ENCODE results near the gene GALNT13.

Gene GALNT13

DNA sequence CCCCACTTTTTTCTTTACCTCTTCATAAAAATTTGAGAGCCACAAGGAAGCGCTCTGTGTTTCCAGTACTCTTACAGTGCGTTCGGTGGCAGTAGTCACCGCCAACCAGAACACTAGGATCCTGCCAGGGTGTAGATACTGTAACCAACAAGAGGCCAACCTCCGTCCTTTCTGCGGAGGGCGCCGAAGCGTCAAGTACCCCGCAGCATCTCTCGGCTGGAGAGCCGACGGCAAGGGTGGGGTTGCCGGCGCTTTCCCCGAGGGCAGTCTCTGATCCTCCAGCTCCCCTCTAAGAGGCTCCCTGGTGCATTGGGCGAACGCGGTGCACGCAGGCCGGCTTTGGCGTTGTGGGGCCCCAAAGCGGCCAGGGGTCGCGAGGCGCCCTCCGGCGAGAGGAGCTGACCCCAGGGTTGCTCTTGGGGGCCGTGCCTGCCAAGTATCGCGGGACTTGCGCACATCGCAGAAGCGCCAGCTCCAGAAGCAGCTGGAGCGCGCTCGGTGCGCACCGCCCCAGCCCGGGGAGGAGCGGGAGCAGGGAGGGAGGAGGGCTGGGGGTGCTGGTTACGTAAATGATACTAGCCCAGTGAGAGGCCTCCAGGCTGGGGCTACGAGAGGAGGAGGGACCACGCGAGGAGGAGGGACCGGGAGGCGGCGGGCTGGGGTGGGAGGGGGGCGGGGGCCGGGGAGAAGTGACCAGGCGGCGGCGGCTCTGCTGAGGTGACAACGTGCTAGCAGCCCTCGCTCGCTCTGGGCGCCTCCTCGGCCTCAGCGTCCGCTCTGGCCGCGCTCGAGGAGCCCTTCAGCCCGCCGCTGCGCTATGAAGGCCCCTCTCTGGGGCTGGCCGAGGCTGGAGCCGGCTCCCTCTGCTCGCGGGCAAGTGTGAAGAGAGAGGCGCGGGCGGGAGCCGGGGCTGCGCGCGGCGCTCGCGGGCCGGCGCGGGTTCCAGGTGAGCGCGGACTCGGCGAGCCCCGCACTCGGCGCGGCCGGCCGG, at the start of gene GALNT13:
Gene GALNT13 (plus strand): TSS at position 692 of the 991 bp plus-strand sequence.
- Histone ChIP-seq H3K4me1 (no peaks in the 10 kb centered on the region), H3K79me2 (no peaks in the 10 kb centered on the region), H2AFZ (no peak within 1 kb of the TSS), H3K9me3 (ENCODE audit: control insufficient read depth, low read length) (no peaks in the 10 kb centered on the region), H3K4me2 (ENCODE audit: low read length) (peak within 1 kb of the TSS; percentile 44), H3K9ac (no peak within 1 kb of the TSS), H3K4me3 (ENCODE audit: low read depth, low read length) (peak within 1 kb of the TSS; percentile 16), H3K27ac (no peak within 1 kb of the TSS), H3K27me3 (ENCODE audit: control insufficient read depth, insufficient read depth, low read length) (no peaks in the 10 kb centered on the region), H3K36me3 (ENCODE audit: control insufficient read depth, insufficient read depth, low read length) (no peaks in the 10 kb centered on the region)
- TF ChIP-seq, protein P1, sequence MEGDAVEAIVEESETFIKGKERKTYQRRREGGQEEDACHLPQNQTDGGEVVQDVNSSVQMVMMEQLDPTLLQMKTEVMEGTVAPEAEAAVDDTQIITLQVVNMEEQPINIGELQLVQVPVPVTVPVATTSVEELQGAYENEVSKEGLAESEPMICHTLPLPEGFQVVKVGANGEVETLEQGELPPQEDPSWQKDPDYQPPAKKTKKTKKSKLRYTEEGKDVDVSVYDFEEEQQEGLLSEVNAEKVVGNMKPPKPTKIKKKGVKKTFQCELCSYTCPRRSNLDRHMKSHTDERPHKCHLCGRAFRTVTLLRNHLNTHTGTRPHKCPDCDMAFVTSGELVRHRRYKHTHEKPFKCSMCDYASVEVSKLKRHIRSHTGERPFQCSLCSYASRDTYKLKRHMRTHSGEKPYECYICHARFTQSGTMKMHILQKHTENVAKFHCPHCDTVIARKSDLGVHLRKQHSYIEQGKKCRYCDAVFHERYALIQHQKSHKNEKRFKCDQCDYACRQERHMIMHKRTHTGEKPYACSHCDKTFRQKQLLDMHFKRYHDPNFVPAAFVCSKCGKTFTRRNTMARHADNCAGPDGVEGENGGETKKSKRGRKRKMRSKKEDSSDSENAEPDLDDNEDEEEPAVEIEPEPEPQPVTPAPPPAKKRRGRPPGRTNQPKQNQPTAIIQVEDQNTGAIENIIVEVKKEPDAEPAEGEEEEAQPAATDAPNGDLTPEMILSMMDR (IDR thresholded peaks at IDR 0.05) = no peak

DNA sequence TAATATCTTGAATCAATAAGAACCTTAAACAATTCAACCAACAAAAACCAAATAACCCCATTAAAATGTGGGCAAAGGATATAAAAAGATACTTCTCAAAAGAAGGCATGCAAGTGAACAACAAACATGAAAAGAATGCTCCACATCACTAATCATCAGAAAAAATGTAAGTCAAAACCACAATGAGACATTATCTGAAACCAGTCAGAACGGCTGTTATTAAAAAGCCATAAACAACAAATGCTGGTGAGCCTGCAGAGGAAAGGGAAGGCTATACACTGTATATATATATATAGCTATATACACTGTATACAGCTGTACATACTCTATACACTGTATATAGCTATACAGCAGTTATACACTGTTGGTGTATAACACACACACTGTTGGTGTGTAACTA, 47.8 kb upstream of the GALNT13 start:
- TF ChIP-seq, protein P1 (IDR thresholded peaks at IDR 0.05) = no peak
- H3K79me2 ChIP-seq = no peaks in the 10 kb centered on the region
- no peaks in the 10 kb centered on the region for H3K27me3 ChIP-seq (ENCODE audit: control insufficient read depth, insufficient read depth, low read length)
- H3K36me3 ChIP-seq (ENCODE audit: control insufficient read depth, insufficient read depth, low read length) = no peaks in the 10 kb centered on the region
- H3K9ac ChIP-seq = no peak overlapping the region
- H3K27ac ChIP-seq = no peak overlapping the region
- no peak overlapping the region for H2AFZ ChIP-seq
- no peak overlapping the region for H3K4me2 ChIP-seq (ENCODE audit: low read length)
- no peak overlapping the region for H3K4me3 ChIP-seq (ENCODE audit: low read depth, low read length)
- H3K4me1 ChIP-seq = no peaks in the 10 kb centered on the region
- H3K9me3 ChIP-seq (ENCODE audit: control insufficient read depth, low read length) = no peaks in the 10 kb centered on the region

DNA sequence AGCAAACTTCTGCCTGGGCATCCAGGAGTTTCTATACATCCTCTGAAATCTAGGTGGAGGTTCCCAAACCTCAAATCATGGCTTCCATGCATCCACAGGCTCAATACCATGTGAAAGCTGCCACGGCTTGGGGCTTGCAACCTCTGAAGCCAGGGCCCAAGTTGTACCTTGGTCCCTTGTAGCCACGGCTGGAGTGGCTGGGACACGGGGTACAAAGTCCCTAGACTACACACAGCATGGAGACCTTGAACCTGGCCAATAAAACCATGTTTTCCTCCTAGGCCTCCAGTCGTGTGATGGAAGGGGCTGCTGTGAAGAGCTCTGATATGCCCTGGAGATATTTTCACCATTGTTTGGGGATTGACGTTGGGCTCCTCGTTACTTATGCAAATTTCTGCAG, 43.4 kb upstream of the GALNT13 start:
- no peak overlapping the region for H3K27ac ChIP-seq

DNA sequence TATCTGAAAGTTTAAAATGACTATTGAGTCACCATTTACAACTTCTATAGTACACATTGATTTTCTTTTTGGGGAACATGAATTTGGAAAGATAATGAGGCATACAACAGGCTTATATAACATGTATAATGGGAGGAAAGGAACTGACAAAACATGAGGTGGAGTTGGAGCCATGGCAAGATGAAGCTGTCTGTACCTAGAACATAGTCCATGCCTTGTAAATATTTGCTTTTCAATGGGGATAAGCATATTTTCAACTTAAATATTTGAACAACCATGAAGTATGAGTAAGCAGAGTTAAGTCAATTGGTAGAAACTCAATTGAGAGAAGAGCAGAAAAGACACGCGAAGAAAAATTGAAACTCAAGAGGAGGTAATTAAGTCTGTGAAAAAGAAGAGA, 37.1 kb upstream of the GALNT13 start:
- no peak overlapping the region for H2AFZ ChIP-seq
- H3K4me2 ChIP-seq (ENCODE audit: low read length) = no peak overlapping the region
- no peaks in the 10 kb centered on the region for H3K27me3 ChIP-seq (ENCODE audit: control insufficient read depth, insufficient read depth, low read length)
- H3K4me3 ChIP-seq (ENCODE audit: low read depth, low read length) = no peak overlapping the region
- TF ChIP-seq, protein P1 (IDR thresholded peaks at IDR 0.05) = no peak
- H3K9me3 ChIP-seq (ENCODE audit: control insufficient read depth, low read length) = no peaks in the 10 kb centered on the region
- no peaks in the 10 kb centered on the region for H3K4me1 ChIP-seq
- H3K36me3 ChIP-seq (ENCODE audit: control insufficient read depth, insufficient read depth, low read length) = no peaks in the 10 kb centered on the region
- no peak overlapping the region for H3K9ac ChIP-seq
- no peaks in the 10 kb centered on the region for H3K79me2 ChIP-seq
- H3K27ac ChIP-seq = no peak overlapping the region

More for the DNA sequence above, 43.4 kb upstream of the GALNT13 start:
- Histone ChIP-seq H2AFZ (no peak overlapping the region), H3K36me3 (ENCODE audit: control insufficient read depth, insufficient read depth, low read length) (no peaks in the 10 kb centered on the region), H3K9me3 (ENCODE audit: control insufficient read depth, low read length) (no peaks in the 10 kb centered on the region), H3K27me3 (ENCODE audit: control insufficient read depth, insufficient read depth, low read length) (no peaks in the 10 kb centered on the region), H3K4me2 (ENCODE audit: low read length) (no peak overlapping the region), H3K9ac (no peak overlapping the region), H3K4me1 (no peaks in the 10 kb centered on the region), H3K4me3 (ENCODE audit: low read depth, low read length) (no peak overlapping the region), H3K79me2 (no peaks in the 10 kb centered on the region)
- TF ChIP-seq, protein P1 (IDR thresholded peaks at IDR 0.05) = no peak

Measured in parathyroid adenoma (tissue), 2 donors.